SIG-M5 (cell line): ENCODE measurements around the gene TPK1.

Experiments
- DNase-seq: peaks from one replicate; lab custom pipeline; 2025; lab: John Stamatoyannopoulos, UW

TPK1 gene

DNA sequence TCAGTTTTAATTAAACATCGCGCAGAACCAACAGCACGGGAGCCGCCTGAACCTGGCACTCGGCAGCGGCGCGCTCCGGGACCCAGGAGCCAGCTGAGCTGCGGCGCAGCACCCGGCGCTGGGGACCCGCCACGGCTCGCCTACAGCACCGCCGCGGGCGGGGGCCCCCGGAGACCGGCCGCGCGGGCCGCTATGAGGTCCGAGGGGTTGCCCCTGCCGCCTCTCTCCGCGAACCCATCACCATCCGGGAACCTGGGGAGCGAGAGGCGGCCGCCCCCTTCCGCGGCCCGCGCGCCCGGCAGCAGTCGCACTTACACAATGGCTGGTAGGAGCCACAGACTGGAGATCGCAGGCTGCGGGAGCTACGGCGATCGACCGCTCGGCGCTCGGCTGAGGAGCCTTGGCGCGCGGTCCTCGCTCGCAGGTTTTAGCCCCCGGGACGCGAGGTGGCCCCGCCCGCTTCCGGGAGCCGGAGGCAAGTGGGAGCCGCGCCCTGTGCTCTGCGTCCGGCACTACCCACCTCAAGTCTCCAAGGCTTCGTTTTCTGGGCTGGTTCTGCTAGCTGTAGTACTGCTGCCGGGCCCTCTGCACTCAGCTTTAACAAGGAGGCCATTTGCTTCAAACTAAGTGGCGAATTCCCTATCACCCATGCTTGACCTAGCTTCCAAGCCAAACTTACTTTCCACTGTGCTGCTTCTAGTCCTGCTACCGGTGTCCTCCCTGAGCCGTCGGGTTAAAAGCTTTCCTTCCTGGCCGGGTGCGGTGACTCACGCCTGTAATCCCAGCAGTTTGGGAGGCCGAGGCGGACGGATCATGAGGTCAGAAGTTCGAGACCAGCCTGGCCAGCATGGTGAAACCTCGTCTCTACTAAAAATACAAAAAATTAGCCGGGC is at the start of gene TPK1:
Gene TPK1, minus strand, starts transcription at position 402 of the 893 bp plus-strand sequence. CDS start 451 bp downstream, outside the sequence.
- DNase-seq: no peak

GRCh38 chr7:144885478-144885877 is 49.6 kb upstream of the TPK1 start:
- no peak for DNase-seq

- no peak for DNase-seq
These were observed 49.0 kb upstream of the TPK1 start for GRCh38 chr7:144884896-144885295.

- no peak for DNase-seq
These were observed 37.5 kb upstream of the TPK1 start for GRCh38 chr7:144873316-144873845.

DNA sequence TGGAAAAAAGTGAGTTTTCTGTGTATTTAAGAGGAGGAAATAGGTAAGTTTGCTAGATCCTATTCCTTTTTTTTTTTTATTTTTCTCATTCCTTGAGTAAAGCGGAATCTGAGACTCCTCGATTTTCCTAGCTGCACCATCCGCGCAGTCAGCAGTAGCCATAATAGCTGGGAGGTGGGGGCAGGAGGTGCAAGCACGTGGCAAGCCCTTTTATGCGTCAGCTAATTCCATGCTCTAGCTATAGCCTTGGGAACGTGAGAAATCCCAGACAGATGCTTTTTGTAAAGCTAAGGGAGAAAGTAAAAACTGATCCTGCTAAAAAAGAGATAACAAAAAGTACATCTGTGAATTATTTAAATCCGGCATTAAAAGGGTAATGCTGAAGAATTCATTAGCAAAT is 33.2 kb upstream of the TPK1 start:
- DNase-seq: no peak

- no peak for DNase-seq
These were observed 30.3 kb upstream of the TPK1 start for GRCh38 chr7:144866189-144866588.

DNA sequence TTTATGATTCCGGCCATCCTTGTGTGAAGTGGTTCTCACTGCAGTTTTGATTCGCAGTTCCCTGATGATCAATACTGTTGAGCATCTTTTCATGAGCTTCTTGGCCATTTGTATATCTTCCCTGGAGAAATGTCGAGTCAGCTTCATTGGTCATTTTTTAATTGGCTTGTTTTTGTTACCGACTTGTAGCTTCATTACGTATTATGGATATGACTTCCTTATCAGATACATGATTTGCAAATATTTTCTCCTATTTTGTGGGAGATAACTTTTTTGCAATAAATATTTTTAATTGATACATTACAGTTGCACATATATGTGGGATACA is 27.4 kb upstream of the TPK1 start:
- no peak for DNase-seq

GRCh38 chr7:144862612-144863319 is 26.9 kb upstream of the TPK1 start:
- DNase-seq: no peak

- DNase-seq: no peak
These were observed 23.9 kb upstream of the TPK1 start for GRCh38 chr7:144859739-144860138.

- no peak for DNase-seq
These were observed 21.6 kb upstream of the TPK1 start for GRCh38 chr7:144857463-144857862.

DNA sequence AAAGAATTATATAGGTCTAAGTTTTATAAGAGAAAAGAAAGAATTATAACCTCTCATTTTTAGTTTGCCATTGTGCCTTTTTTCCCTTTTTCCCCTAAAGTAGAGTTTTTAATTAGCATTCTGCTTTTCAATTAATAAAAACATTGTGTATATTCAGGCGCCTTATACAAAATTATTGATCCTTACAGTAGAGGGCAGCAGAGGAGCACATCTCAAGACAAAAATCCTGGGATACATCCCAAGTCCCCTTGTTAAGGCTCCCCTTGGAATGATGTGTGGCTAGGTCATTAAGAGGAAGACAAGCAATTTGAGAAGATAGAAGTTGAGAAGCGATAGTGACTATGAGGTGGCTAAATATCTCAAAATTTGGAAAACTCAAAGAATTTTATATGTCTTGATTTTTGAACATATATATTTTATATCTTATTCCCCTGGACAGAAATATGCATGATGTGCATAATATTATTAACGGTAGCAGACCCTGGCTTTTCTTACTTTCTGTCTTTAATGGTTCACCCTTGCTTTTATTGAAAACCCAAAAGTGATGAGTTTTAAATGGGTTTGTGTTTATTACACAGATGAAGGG is 19.1 kb upstream of the TPK1 start:
- DNase-seq: no peak

- no peak for DNase-seq
These were observed 17.7 kb upstream of the TPK1 start for GRCh38 chr7:144853542-144853941.

DNA sequence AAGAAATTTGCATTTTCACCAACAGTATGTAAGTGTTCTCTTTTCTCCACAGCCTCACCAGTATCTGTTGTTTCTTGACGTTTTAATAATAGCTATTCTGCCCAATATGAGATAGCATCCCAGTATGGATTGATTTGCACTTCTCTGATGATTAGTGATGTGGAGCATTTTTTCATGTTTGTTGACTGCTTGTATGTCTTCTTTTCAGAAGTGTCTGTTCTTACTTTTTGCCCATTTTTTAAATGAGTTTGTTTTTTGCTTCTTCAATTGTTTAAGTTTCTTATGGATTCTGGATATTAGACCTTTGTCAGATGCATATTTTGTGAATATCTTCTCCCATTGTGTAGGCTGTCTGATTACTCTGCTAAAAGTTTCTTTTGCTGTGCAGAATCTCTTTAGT is 12.2 kb upstream of the TPK1 start:
- DNase-seq: no peak

- DNase-seq: no peak
These were observed 6.6 kb upstream of the TPK1 start for GRCh38 chr7:144842377-144842851.

- DNase-seq: no peak
These were observed 641 bp upstream of the TPK1 start for GRCh38 chr7:144836545-144836842.

DNA sequence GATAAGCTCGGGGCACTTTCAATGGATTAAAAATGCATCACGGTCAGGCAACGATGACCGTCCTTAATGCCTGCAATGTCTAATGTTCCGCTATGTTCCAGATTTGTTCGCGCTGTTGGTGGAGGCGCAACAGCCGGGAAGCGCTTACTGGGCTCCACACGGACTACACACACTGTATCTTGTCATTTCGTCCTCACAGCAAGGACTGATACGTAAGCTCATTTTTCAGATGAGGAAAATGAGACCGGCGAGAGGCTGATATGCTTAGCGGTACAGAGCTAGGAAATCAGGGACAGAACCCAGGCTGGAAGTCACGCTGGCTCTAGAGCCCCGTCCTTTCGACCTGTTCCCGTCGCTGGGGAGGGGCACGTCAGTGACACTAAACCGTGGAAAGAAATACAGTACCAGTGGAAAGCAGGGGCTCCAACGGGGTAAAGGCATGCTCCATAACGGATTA is 670 bp downstream of the TPK1 start:
- DNase-seq: no peak

- DNase-seq: peak; percentile 11
These were observed 1.2 kb downstream of the TPK1 start for GRCh38 chr7:144834641-144835144.

DNA sequence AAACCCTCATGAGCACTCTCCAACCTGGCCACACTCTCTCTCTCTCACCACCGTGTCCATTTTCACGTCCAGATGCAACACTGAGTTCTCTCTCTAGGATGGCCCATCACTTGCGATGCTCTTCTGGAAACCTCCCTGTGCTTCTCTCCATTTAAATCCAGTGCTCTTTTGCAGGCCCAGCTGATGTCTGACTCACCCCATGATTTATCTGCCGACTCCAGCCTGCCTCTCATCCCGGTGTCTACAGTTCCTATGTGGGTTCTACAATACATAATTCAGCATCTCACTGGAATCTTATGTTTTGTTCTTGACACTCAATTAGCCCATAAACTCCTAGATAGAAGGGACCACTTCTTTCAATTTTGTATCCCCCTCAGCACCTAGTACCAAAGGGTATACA is 5.0 kb downstream of the TPK1 start:
- no peak for DNase-seq

GRCh38 chr7:144830024-144830785 is 5.6 kb downstream of the TPK1 start:
- no peak for DNase-seq

DNA sequence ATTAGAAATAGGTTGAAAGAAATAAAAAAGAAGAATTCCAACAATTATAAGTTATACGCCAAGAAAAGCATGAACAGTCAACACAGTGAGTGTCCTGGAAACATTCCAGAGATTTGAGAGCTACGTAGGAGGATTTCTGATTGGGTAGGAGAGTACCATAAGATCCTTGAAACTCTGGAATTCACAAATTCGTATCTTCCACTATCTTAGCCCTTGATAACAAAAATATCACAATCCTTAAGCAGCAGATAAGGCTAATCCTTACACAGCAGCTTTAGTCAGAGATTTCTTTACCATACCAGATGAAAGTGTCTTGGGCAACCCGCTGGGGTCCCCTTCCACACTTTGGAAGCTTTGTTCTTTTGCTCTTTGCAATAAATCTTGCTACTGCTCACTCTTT is 8.2 kb downstream of the TPK1 start:
- no peak for DNase-seq

DNA sequence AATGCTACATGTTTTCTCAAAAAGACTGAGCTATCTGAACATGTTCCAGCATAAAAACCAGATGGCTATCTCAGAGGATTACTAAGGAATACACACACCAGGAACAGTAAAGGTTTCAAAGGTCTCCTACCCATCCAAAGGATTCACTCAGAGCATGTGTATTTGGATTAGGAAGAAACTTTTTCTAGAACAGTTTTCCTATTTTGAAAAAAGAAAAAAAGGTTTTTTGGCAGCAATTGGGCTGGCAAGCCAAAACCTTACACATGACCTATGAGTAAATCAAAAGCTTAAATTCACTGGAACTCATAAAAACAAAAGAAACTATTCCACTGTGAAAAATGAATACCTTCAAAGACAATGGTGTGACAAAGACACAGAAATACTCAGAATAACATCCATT is 9.6 kb downstream of the TPK1 start:
- DNase-seq: no peak

DNA sequence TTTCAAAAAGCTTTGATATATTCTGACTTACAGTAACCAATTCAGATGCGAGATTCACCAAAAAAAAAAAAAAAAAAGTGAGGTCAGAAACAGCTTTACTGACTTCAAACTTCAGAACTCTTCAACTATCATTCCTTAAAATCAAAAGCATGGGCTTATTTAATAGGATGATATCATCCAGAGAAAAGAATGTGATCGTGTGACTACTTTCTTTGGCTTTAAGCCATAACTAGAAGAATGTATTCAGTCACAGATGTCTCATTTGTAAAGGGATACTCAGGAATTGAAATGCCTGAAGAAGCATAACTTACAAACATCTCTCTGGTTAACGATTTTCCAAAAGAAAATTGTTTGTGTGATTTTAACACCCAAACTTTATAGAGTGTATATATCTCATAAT is 11.5 kb downstream of the TPK1 start:
- no peak for DNase-seq
